Type B pancreatic cell (in vitro differentiated cells): ENCODE results near the gene ABLIM1. TPM values are rescaled to one million over a fixed set of nuclear protein-coding genes. Genes with fewer than 3 reads are reported as not detected.

Experiments
- DNase-seq: peaks from one replicate; pipeline ENCODE4 v3.0.0; 2021; ENCODE audit warnings: mixed read lengths; ENCODE audit not compliant: unreplicated experiment; ENCODE audit errors: extremely low spot score
- H3K27ac Mint-ChIP-seq: 2 replicates; pipeline ENCODE4 v1.8.0; 2021; ENCODE audit warnings: mild to moderate bottlenecking, mixed read lengths
- H3K27me3 Mint-ChIP-seq: 2 replicates; pipeline ENCODE4 v1.8.0; 2021; ENCODE audit warnings: mixed read lengths
- H3K36me3 Mint-ChIP-seq: 2 replicates; pipeline ENCODE4 v1.8.0; 2021; ENCODE audit warnings: mixed read lengths
- H3K4me1 Mint-ChIP-seq: one replicate; pipeline ENCODE4 v1.8.0; 2021; ENCODE audit warnings: mixed read lengths; ENCODE audit not compliant: unreplicated experiment
- H3K4me3 Mint-ChIP-seq: 2 replicates; pipeline ENCODE4 v1.8.0; 2021; ENCODE audit warnings: mild to moderate bottlenecking, mixed read lengths
- H3K9me3 Mint-ChIP-seq: 2 replicates; pipeline ENCODE4 v1.8.0; 2021; ENCODE audit warnings: mixed read lengths
- CTCF ChIP-seq: fragments of 200-600 bp; sonication (generic); conservative IDR thresholded peaks from 2 replicates; pipeline ENCODE4 v1.5.0; 2021; ENCODE audit warnings: antibody characterized with exemption, mild to moderate bottlenecking
- total RNA-seq: library from RNA; stranded (reverse); gene quantifications from 2 replicates; pipeline ENCODE4 v1.2.1, GENCODE V29; 2021; ENCODE audit warnings: low replicate concordance

ABLIM1 gene
- total RNA-seq, 1 donor from 2014 or later, result 77.7 TPM

- H3K36me3 Mint-ChIP-seq, result no peaks in the 10 kb centered on the region
- TF ChIP-seq CTCF, result no peak
- no peak for DNase-seq
- H3K9me3 Mint-ChIP-seq, result no peaks in the 10 kb centered on the region
- peaks cover 19% of the 10 kb centered on the region for H3K27me3 Mint-ChIP-seq
- no peak overlapping the region for H3K27ac Mint-ChIP-seq
- H3K4me1 Mint-ChIP-seq, result peaks cover 7% of the 10 kb centered on the region
- no peak overlapping the region for H3K4me3 Mint-ChIP-seq
These were observed 237.1 kb downstream of the ABLIM1 start for GRCh38 chr10:114420811-114421485.

- TF ChIP-seq CTCF, result no peak
- H3K9me3 Mint-ChIP-seq, result no peaks in the 10 kb centered on the region
- peaks cover 23% of the 10 kb centered on the region for H3K27me3 Mint-ChIP-seq
- peaks cover 7% of the 10 kb centered on the region for H3K4me1 Mint-ChIP-seq
- DNase-seq, result no peak
- no peak overlapping the region for H3K4me3 Mint-ChIP-seq
- H3K27ac Mint-ChIP-seq, result no peak overlapping the region
- no peaks in the 10 kb centered on the region for H3K36me3 Mint-ChIP-seq
These were observed 240.0 kb downstream of the ABLIM1 start for GRCh38 chr10:114418109-114418508.

GRCh38 chr10:114412907-114413797, 244.9 kb downstream of the ABLIM1 start:
- H3K27me3 Mint-ChIP-seq, result peaks cover 34% of the 10 kb centered on the region
- no peak overlapping the region for H3K27ac Mint-ChIP-seq
- H3K4me3 Mint-ChIP-seq, result no peak overlapping the region
- no peak for TF ChIP-seq CTCF
- H3K36me3 Mint-ChIP-seq, result no peaks in the 10 kb centered on the region
- H3K9me3 Mint-ChIP-seq, result no peaks in the 10 kb centered on the region
- peaks cover 10% of the 10 kb centered on the region for H3K4me1 Mint-ChIP-seq
- DNase-seq, result no peak

- DNase-seq, result no peak
- Mint-ChIP-seq H3K27ac (no peak overlapping the region), H3K4me1 (peaks cover 11% of the 10 kb centered on the region)
These were observed 249.1 kb downstream of the ABLIM1 start for GRCh38 chr10:114408968-114409444.

More at GRCh38 chr10:114408968-114409444, 249.1 kb downstream of the ABLIM1 start:
- H3K27me3 Mint-ChIP-seq, result peaks cover 52% of the 10 kb centered on the region
- H3K9me3 Mint-ChIP-seq, result peaks cover 4% of the 10 kb centered on the region
- H3K4me3 Mint-ChIP-seq, result no peak overlapping the region
- no peaks in the 10 kb centered on the region for H3K36me3 Mint-ChIP-seq
- TF ChIP-seq CTCF, result no peak
